ENCODE results near the gene CITED4. TPM values are rescaled to one million over a fixed set of nuclear protein-coding genes. Genes with fewer than 3 reads are reported as not detected.

Gene CITED4
- total RNA-seq, 1 experiment from 2014 or later, result 9.5 TPM

DNA sequence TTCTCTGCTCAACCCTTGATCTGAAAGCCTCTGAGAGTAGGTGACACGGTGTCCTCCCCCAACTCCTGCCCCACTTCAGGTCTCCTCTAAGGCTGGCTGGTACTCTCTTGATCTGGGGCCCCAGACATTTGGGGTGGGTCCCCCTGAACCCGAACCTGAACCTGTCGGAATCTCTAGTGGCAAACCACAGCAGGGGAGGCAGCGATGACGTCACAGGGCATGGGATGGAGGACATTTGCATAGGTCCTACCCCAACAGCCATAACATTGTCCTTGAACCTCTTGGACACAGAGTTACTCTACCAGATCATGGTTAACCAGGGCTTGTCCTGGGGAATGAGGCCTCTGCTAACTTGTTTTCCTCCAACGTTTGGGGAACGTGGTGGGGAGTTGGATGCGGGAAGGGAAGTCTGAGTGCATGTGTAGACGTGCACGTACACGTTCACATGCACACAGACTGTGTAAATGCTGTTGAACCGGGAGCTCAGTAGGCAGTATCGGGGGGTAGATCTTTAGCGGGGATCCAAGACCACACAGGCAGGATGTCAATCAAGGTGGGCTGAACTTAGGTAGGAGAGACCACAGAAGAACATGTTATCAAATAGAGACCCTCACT is 32.4 kb downstream of the CITED4 start:
- Histone ChIP-seq H3K56ac (ENCODE audit: insufficient read length, low read depth, low read length) (no peak overlapping the region), H3K23ac (ENCODE audit: insufficient read length, low read depth, low read length) (no peak overlapping the region), H4K8ac (replicated peaks; ENCODE audit: insufficient read length, low read depth, low read length) (no peak overlapping the region), H3K27me3 (ENCODE audit: insufficient read depth, low read length) (no peaks in the 10 kb centered on the region), H2BK20ac (ENCODE audit: low read depth, low read length, poor library complexity, severe bottlenecking) (no peak overlapping the region), H3K79me1 (ENCODE audit: insufficient read depth, low read depth, low read length, poor library complexity, severe bottlenecking) (no peaks in the 10 kb centered on the region), H4K91ac (ENCODE audit: insufficient read length, low read depth, low read length) (no peak overlapping the region), H2BK12ac (ENCODE audit: insufficient read length, low read depth, low read length) (no peak overlapping the region), H2BK5ac (ENCODE audit: insufficient read length, low read length) (no peak overlapping the region), H2BK15ac (ENCODE audit: low read depth, low read length) (no peak overlapping the region), H2AFZ (ENCODE audit: low read length) (no peak overlapping the region), H3K27ac (ENCODE audit: insufficient read length, low read depth, low read length) (no peak overlapping the region), H3K4me1 (ENCODE audit: insufficient read depth, low read length) (peaks cover 4% of the 10 kb centered on the region; the same call in 1 of the 2 replicates), H2BK120ac (ENCODE audit: low read depth, low read length, poor library complexity, severe bottlenecking) (no peak overlapping the region), H3K79me2 (ENCODE audit: insufficient read depth, low read length) (no peaks in the 10 kb centered on the region), H3K4ac (ENCODE audit: low read depth, low read length) (no peak overlapping the region), H2AK5ac (ENCODE audit: insufficient read length, low read length) (no peak overlapping the region), H4K20me1 (ENCODE audit: control insufficient read depth, insufficient read depth, insufficient read length) (no peaks in the 10 kb centered on the region), H3K18ac (ENCODE audit: insufficient read length, low read depth, low read length) (no peak overlapping the region), H4K5ac (ENCODE audit: insufficient read length, low read depth, low read length) (no peak overlapping the region), H3K4me2 (ENCODE audit: insufficient read depth, insufficient read length, low read length) (no peak overlapping the region), H3K9me3 (ENCODE audit: control insufficient read depth, low read depth, low read length) (no peaks in the 10 kb centered on the region), H3K23me2 (ENCODE audit: insufficient read length, low read depth, low read length, poor library complexity, severe bottlenecking) (no peaks in the 10 kb centered on the region), H3K9ac (ENCODE audit: extremely low read depth, insufficient read length, low read length) (no peak overlapping the region), H3T11ph (ENCODE audit: low read length) (no peak overlapping the region), H3K14ac (ENCODE audit: insufficient read depth, low read length) (no peak overlapping the region)
- no peak for DNase-seq
- Mint-ChIP-seq H3K27ac (peak overlapping the region in 1 of 3 experiments; percentile 57; a peak in 1 of 7 replicates), H3K27me3 (ENCODE audit: low read depth) (no peaks in the 10 kb centered on the region; the same call in 1 of the 2 replicates), H3K9me3 (no peaks in the 10 kb centered on the region; a peak in 1 of 5 replicates), H3K36me3 (ENCODE audit: insufficient read depth in 1 of 3, low read depth in 3 of 3) (no peaks in the 10 kb centered on the region), H3K4me1 (peaks cover 15 to 21% of the 10 kb centered on the region in 2 experiments), H3K4me3 (no peak overlapping the region)
- no CpG with 5 or more reads among the region's 14 CpGs for WGBS (ENCODE audit: extremely low coverage, insufficient read length, low lambda C conversion rate)
- TF ChIP-seq, protein P1, sequence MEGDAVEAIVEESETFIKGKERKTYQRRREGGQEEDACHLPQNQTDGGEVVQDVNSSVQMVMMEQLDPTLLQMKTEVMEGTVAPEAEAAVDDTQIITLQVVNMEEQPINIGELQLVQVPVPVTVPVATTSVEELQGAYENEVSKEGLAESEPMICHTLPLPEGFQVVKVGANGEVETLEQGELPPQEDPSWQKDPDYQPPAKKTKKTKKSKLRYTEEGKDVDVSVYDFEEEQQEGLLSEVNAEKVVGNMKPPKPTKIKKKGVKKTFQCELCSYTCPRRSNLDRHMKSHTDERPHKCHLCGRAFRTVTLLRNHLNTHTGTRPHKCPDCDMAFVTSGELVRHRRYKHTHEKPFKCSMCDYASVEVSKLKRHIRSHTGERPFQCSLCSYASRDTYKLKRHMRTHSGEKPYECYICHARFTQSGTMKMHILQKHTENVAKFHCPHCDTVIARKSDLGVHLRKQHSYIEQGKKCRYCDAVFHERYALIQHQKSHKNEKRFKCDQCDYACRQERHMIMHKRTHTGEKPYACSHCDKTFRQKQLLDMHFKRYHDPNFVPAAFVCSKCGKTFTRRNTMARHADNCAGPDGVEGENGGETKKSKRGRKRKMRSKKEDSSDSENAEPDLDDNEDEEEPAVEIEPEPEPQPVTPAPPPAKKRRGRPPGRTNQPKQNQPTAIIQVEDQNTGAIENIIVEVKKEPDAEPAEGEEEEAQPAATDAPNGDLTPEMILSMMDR (conservative IDR thresholded peaks at IDR 0.05), result no peak

All from H9 (cell line).